Endothelial cell of umbilical vein (primary cell): ENCODE measurements around the gene SLC25A13. TPM values are rescaled to one million over a fixed set of nuclear protein-coding genes. Genes with fewer than 3 reads are reported as not detected.

ENCODE experiments used
- BruUV-seq: library from RNA; stranded (reverse); fragments of 400-500 nt; replicated peaks from 2 replicates; lab custom pipeline; 2021; lab: Mats Ljungman, UMichigan
- CTCF ChIA-PET: fragments of 300-600, 350-600 bp; sonication (Branson Sonifier 250); formaldehyde crosslinking; loops from one replicate; lab custom pipeline; 2021; ENCODE audit warnings: antibody characterized with exemption, inconsistent platforms; lab: Charles Lee
- POLR2A ChIA-PET: fragments of 300-600, 350-600 bp; sonication (Branson Sonifier 250); formaldehyde crosslinking; loops from one replicate; lab custom pipeline; 2021; ENCODE audit warnings: antibody characterized with exemption, inconsistent platforms; lab: Charles Lee
- DNase-seq: peaks from one replicate; pipeline ENCODE4 v3.0.0-alpha.2; 2011; ENCODE audit warnings: low read depth, low spot score
- FAIRE-seq: peaks from 2 replicates; lab custom pipeline; 2011; peaks lifted over from hg19 to GRCh38; lab: Jason Lieb, UNC
- H2AFZ ChIP-seq: 2 replicates; pipeline ENCODE4 v1.6.0; 2012; ENCODE audit warnings: low read depth, low read length, control low read depth, inconsistent platforms
- H3K27ac ChIP-seq: 2 replicates; pipeline ENCODE4 v1.5.1; 2011; ENCODE audit warnings: low read depth, mild to moderate bottlenecking, control low read depth, low read length, moderate library complexity; ENCODE audit not compliant: insufficient read depth
- H3K27me3 ChIP-seq, 2 experiments: 2 replicates each; pipeline versions ENCODE4 v1.6.0 to v1.6.1; 2011; ENCODE audit warnings: low read length in 2 of 2, mixed read lengths in 1 of 2; ENCODE audit not compliant: control insufficient read depth in 2 of 2, insufficient read depth in 2 of 2
- H3K36me3 ChIP-seq, 2 experiments: 2 replicates in 1 of 2; 3 replicates in 1 of 2; pipeline ENCODE4 v1.5.1; 2011; ENCODE audit warnings: low read length in 2 of 2, mild to moderate bottlenecking in 1 of 2, moderate library complexity in 1 of 2; ENCODE audit not compliant: control insufficient read depth in 2 of 2, insufficient read depth in 2 of 2; ENCODE audit errors: extremely low read depth in 1 of 2
- H3K4me1 ChIP-seq: 3 replicates; pipeline ENCODE4 v1.5.1; 2011; ENCODE audit warnings: mild to moderate bottlenecking, low read length; ENCODE audit not compliant: control insufficient read depth, insufficient read depth; ENCODE audit errors: extremely low read depth
- H3K4me2 ChIP-seq: 2 replicates; pipeline ENCODE4 v1.6.1; 2011; ENCODE audit warnings: low read length, control low read depth, mixed read lengths; ENCODE audit not compliant: insufficient read depth
- H3K4me3 ChIP-seq, 3 experiments: fragments of 200-600 bp in 1 of 3; sonication (generic), shearing (Covaris generic) in 1 of 3; replicated peaks in 1 of 3; 2 replicates each; pipeline ENCODE4 v1.5.1; 2011 to 2016; ENCODE audit warnings: control low read depth in 3 of 3, low read length in 3 of 3, mild to moderate bottlenecking in 2 of 3, inconsistent platforms in 1 of 3, low read depth in 1 of 3, moderate library complexity in 1 of 3; ENCODE audit not compliant: insufficient read depth in 1 of 3
- H3K79me2 ChIP-seq: 2 replicates; pipeline ENCODE4 v1.6.0; 2012; ENCODE audit warnings: low read length, inconsistent platforms; ENCODE audit not compliant: control insufficient read depth, insufficient read depth
- H3K9ac ChIP-seq: replicated peaks from 2 replicates; pipeline ENCODE3; 2011; ENCODE audit warnings: low read length, control low read depth; ENCODE audit not compliant: insufficient read depth; ENCODE audit errors: extremely low read depth
- H3K9me1 ChIP-seq: replicated peaks from 3 replicates; pipeline ENCODE4 v1.6.0; 2011; ENCODE audit warnings: mild to moderate bottlenecking, low read length; ENCODE audit not compliant: control insufficient read depth, insufficient read depth; ENCODE audit errors: extremely low read depth
- H3K9me3 ChIP-seq: replicated peaks from 2 replicates; pipeline ENCODE4 v1.5.1; 2012; ENCODE audit warnings: low read length, inconsistent platforms; ENCODE audit not compliant: control insufficient read depth, insufficient read depth
- H4K20me1 ChIP-seq: replicated peaks from 2 replicates; pipeline ENCODE3; 2011; ENCODE audit warnings: mild to moderate bottlenecking, low read length; ENCODE audit not compliant: control insufficient read depth, insufficient read depth; ENCODE audit errors: extremely low read depth
- CTCF ChIP-seq, 2 donors: IDR thresholded peaks; 1 replicate in 1 of 2; 2 replicates in 1 of 2; pipeline ENCODE4 v1.5.1; 2011; ENCODE audit warnings: low read length in 2 of 2, mild to moderate bottlenecking in 2 of 2, moderate library complexity in 2 of 2, control low read depth in 1 of 2, inconsistent platforms in 1 of 2, low read depth in 1 of 2; ENCODE audit not compliant: insufficient read depth in 1 of 2; ENCODE audit errors: extremely low read depth in 1 of 2
- EZH2 ChIP-seq: IDR thresholded peaks from 2 replicates; pipeline ENCODE4 v1.6.1; 2012; ENCODE audit warnings: borderline replicate concordance, low read depth, mild to moderate bottlenecking, moderate library complexity, low read length, inconsistent platforms; ENCODE audit not compliant: severe bottlenecking
- FOS ChIP-seq: IDR thresholded peaks from 2 replicates; pipeline ENCODE4 v1.6.1; 2011; ENCODE audit warnings: mild to moderate bottlenecking, low read length, moderate library complexity, borderline replicate concordance; ENCODE audit not compliant: insufficient read depth
- GATA2 ChIP-seq: IDR thresholded peaks from 2 replicates; pipeline ENCODE4 v1.7.0; 2011; ENCODE audit warnings: low read depth, mild to moderate bottlenecking, moderate library complexity, mixed read lengths, low read length; ENCODE audit not compliant: insufficient read length, insufficient read depth
- JUN ChIP-seq: IDR thresholded peaks from 2 replicates; pipeline ENCODE4 v1.6.1; 2011; ENCODE audit warnings: borderline replicate concordance, low read depth; ENCODE audit not compliant: insufficient read length, insufficient read depth
- MAX ChIP-seq: IDR thresholded peaks from 2 replicates; pipeline ENCODE4 v1.6.1; 2011; ENCODE audit not compliant: insufficient read depth, insufficient read length
- MYC ChIP-seq: IDR thresholded peaks from one replicate; pipeline ENCODE4 v1.6.1; 2011; ENCODE audit warnings: mild to moderate bottlenecking, low read depth, low read length
- POLR2A ChIP-seq: IDR thresholded peaks from 2 replicates; pipeline ENCODE4 v1.6.1; 2012; ENCODE audit warnings: low read depth, mild to moderate bottlenecking, control low read depth, low read length
- POLR2AphosphoS5 ChIP-seq: IDR thresholded peaks from 2 replicates; pipeline ENCODE4 v1.6.1; 2012; ENCODE audit warnings: low read depth, mild to moderate bottlenecking, control low read depth, low read length, moderate library complexity; ENCODE audit not compliant: insufficient read depth
- dilution Hi-C: fragments of 300-500 bp; cut with MboI; formaldehyde crosslinking; loops from one replicate; pipeline ENCODE4 v1.15.0; 2019; ENCODE audit warnings: low sequenced_read_pairs; ENCODE audit not compliant: extremely low pct_ligation_motif_present
- intact Hi-C: fragments of 100-400 bp; cut with micrococcal nuclease; formaldehyde crosslinking; loops from one replicate; pipeline ENCODE4 v1.10.0; 2022
- polyA plus RNA-seq, 4 experiments: library from polyadenylated mRNA; depleted of rRNA in 3 of 4; stranded (reverse) in 3 of 4; unstranded in 1 of 4; fragments of >200 nt; gene quantifications; 2 replicates each; pipeline versions ENCODE4 v1.2.1 to v1.2.3, GENCODE V29; 2011 to 2012; ENCODE audit warnings: missing spikeins in 1 of 4
- total RNA-seq: library from RNA; stranded (reverse); gene quantifications from 2 replicates; pipeline ENCODE4 v1.2.3, GENCODE V29; 2021

SLC25A13 gene
- total and polyA plus RNA-seq, 2 donors (not counting 3 experiments of a cell fraction or from before 2014, with no cell fraction given), result 13.2 to 34.4 TPM

- intact Hi-C loops, result no loop called here
- H3K9me1 ChIP-seq, result no peaks in the 10 kb centered on the region
- CTCF ChIA-PET, result no interaction called here
- H3K4me3 ChIP-seq, result no peak overlapping the region
- no peaks in the 10 kb centered on the region for H4K20me1 ChIP-seq
- H3K4me1 ChIP-seq, result no peaks in the 10 kb centered on the region
- no peak for FAIRE-seq
- no peaks in the 10 kb centered on the region for H3K27me3 ChIP-seq
- H3K27ac ChIP-seq, result no peak overlapping the region
- POLR2A ChIA-PET, result no interaction called here
- no peak overlapping the region for H3K4me2 ChIP-seq
- dilution Hi-C loops, result no loop called here
- no peaks in the 10 kb centered on the region for H3K9me3 ChIP-seq
- no peak for DNase-seq
- peaks cover 1 to 4% of the 10 kb centered on the region in 2 experiments for H3K36me3 ChIP-seq
- no peaks in the 10 kb centered on the region for H3K79me2 ChIP-seq
- TF ChIP-seq POLR2A (no peak), FOS (no peak), POLR2AphosphoS5 (no peak), GATA2 (no peak), MAX (no peak), EZH2 (no peak), MYC (no peak), CTCF (IDR thresholded peaks at IDR 0.05; ENCODE audit: extremely low read depth in 1 of 2, insufficient read depth in 1 of 2, low read depth in 1 of 2, low read length in 2 of 2) (no peak), JUN (no peak)
- no peak overlapping the region for H2AFZ ChIP-seq
- BruUV-seq, result no TSS peak
- H3K9ac ChIP-seq, result no peak overlapping the region
These were observed 133.3 kb downstream of the SLC25A13 start for GRCh38 chr7:96188591-96188991.
